ENCODE results near the gene BMP2. TPM values are rescaled to one million over a fixed set of nuclear protein-coding genes. Genes with fewer than 3 reads are reported as not detected.

The BMP2 gene
- total RNA-seq, 1 experiment from 2014 or later, result 6.6 TPM

GRCh38 chr20:6829510-6830116 is 62.1 kb downstream of the BMP2 start:
- DNase-seq (ENCODE audit: low read depth), result no peak

Data from M059J (cell line).